Activated CD4-positive, alpha-beta T cell treated with anti-CD3 and anti-CD28 coated beads, Interleukin-2, amount 50 U/mL, for 4 hours (primary cell): ENCODE measurements around the gene IGF2BP2.
A peak's percentile ranks its signal among the peaks of the same experiment; 100 is the strongest.
"Not testable (repeated sequence)": the region's sequence is repeated elsewhere in the genome, so short reads cannot be mapped to it uniquely, and the experiment has no call there.

Experiments
- DNase-seq, 2 experiments: peaks; one replicate each; pipeline ENCODE4 v3.0.0-alpha.2; 2020

Gene IGF2BP2

GRCh38 chr3:185831990-185832389 lies 7.1 kb upstream of the IGF2BP2 start:
- no peak for DNase-seq

- no peak for DNase-seq
These were observed 6.4 kb upstream of the IGF2BP2 start for GRCh38 chr3:185831195-185831594.

DNA sequence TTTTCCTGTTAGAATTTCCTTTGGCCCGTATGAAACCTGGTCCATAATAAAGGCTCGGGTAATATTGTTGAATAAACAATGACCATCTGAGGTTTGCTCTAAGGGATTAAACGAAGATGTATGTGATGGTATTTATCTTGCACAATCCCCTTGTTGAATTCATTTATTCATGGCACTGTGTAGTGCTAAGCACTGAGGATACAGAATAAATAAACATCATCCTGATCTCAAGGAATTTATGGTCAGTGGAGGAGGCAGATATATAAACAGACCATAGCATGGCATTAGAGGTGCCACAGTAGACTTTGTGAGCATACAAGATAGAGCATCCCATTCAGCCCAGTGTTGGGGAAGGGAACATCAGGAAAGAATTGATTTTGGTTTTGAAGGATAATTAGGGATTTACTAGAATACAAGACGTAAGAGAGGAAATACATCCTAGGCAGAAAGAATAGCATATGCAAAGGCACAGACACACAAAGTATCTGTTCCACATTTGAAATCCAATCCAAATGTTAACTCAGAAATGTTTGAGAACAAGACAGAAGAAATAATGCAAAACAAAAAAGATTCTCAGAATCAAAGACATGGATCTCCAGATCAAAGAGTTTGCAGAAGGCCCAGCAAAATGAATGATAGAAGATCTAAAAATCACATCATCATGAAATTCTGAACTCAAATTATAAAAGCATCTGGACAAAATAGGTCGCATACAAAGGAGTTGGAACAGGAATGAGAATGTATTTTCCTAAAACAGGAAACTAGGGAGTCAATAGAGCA lies 5.4 kb upstream of the IGF2BP2 start:
- no peak for DNase-seq

- no peak for DNase-seq
These were observed 3.9 kb upstream of the IGF2BP2 start for GRCh38 chr3:185828755-185829154.

- no peak for DNase-seq
These were observed 2.9 kb upstream of the IGF2BP2 start for GRCh38 chr3:185827595-185828344.

DNA sequence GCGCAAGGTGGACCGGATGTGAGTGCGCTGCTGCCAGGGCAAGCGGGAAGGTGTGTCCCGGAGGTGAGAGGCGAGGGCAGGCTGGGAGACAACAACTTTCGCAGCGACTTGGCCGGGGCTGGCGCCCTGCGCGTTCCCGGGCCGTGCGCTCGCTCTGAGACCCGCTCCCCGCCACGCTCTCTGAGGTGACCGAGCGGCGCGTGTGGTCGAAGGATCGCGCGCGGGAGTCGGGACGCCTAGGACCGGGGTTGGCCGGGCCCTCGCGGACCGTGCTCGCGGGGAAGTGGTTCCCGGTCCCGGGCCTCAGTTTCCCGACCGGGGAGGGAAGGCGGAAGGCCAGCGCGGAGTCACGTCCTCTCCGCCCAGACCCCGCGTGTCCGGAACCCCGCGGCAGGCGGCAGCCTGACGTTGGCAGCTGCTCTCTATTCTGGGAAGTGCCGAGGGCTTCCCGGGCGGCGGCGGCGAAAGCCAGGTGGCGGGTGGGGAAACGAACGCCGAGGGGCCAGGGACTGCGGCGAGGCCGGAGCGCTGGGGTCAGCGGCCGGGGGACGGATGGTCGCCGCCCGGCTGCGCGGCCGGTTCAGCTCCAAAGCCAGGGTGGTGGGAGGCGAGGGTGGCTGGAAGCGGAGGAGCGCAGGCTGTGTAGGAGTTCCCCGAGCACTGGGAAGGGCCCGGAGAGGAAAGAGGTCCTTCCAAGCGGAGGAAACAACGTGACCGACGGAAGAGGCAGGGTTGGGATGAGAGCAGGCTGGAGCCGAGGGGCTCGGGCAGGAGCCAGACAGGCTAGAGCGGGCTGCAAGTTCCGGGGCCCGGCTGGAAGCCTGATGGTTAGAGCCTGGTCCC lies 1.0 kb upstream of the IGF2BP2 start:
- DNase-seq: no peak

GRCh38 chr3:185824051-185825005 lies 514 bp downstream of the IGF2BP2 start:
- DNase-seq: peak in 1 of 2 experiments; percentile 3

- peak in 1 of 2 experiments; percentile 4 for DNase-seq
These were observed 1.5 kb downstream of the IGF2BP2 start for GRCh38 chr3:185823078-185824044.

GRCh38 chr3:185822221-185823000 lies 2.4 kb downstream of the IGF2BP2 start:
- DNase-seq: no peak

GRCh38 chr3:185820973-185821758 lies 3.7 kb downstream of the IGF2BP2 start:
- no peak for DNase-seq

DNA sequence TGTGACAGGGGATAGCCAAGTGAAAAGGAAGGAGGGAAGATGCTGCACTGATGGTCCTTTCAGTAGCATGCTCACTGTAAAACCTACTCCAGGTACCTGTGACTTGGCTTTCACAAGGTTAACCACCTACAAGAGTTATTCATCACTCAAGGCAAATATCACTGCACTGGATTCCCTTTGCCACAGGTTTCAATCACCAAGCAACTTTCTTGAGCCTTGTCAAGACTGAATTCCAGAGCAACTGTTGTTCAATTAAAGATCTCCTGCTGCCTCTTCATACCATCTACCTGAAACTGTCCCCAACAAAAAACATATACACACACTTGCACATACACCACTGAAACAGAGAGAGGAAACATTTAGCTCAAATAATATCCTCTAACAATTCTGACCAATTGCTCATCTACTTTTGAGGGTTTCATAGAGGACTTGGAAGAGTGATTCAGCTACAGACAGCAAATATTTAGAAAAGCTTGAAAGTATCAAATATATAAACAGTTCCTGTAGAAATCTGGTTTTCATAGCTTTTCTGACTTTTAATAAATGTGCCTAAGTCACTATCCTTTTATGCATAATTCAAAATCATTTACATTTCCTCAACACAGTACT lies 6.5 kb downstream of the IGF2BP2 start:
- DNase-seq: no peak

- DNase-seq: no peak
These were observed 9.2 kb downstream of the IGF2BP2 start for GRCh38 chr3:185815391-185816282.

GRCh38 chr3:185813691-185814215 lies 11.1 kb downstream of the IGF2BP2 start:
- no peak for DNase-seq

- DNase-seq: no peak
These were observed 11.6 kb downstream of the IGF2BP2 start for GRCh38 chr3:185813205-185813604.

GRCh38 chr3:185807445-185808068 lies 17.3 kb downstream of the IGF2BP2 start:
- DNase-seq: no peak

DNA sequence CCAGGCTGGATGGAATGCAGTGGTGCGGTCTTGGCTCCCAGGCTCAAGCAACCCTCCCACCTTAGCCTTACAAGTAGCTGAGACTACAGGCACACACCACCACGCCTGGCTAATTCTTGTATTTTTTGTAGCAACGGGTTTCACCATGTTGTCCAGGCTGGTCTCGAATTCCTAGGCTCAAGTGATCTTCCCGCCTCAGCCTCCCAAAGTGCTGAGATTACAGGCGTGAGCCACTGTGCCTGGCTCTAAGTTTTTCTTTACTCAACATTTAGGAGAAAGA lies 26.1 kb downstream of the IGF2BP2 start:
- DNase-seq: not testable (repeated sequence)
